Body of pancreas (tissue), 4 donors: ENCODE measurements around the gene ATOH8.

ENCODE experiments used
- CTCF ChIP-seq, 7 experiments: fragments of 450-650 bp in 4 of 7; fragments of 200-600 bp in 3 of 7; sonication (generic) in 3 of 7; IDR thresholded peaks; one replicate each; pipeline ENCODE4 v1.5.1; 2016 to 2019; ENCODE audit warnings: antibody characterized with exemption in 7 of 7
- POLR2A ChIP-seq, 3 donors: fragments of 450-650 bp; IDR thresholded peaks; one replicate each; pipeline ENCODE4 v1.6.1; 2016; ENCODE audit warnings: antibody characterized with exemption in 3 of 3, mild to moderate bottlenecking in 2 of 3

GRCh38 chr2:85720533-85720932 is 33.3 kb upstream of the ATOH8 start:
- no peak for TF ChIP-seq POLR2A (IDR thresholded peaks at IDR 0.05)
- no peak for TF ChIP-seq CTCF (IDR thresholded peaks at IDR 0.05)
